ENCODE data around the gene SIGLEC7. TPM values are rescaled to one million over a fixed set of nuclear protein-coding genes. Genes with fewer than 3 reads are reported as not detected.

Gene SIGLEC7
- total RNA-seq, 1 experiment from 2014 or later, result not detected

GRCh38 chr19:51181377-51181912 lies 39.3 kb downstream of the SIGLEC7 start:
- Mint-ChIP-seq H3K27me3 (ENCODE audit: unreplicated experiment) (peaks cover 35% of the 10 kb centered on the region), H3K27ac (ENCODE audit: unreplicated experiment) (no peak overlapping the region), H3K4me1 (ENCODE audit: low read depth, unreplicated experiment) (no peaks in the 10 kb centered on the region), H3K9me3 (ENCODE audit: low read depth, unreplicated experiment) (no peaks in the 10 kb centered on the region), H3K36me3 (ENCODE audit: insufficient read depth, unreplicated experiment) (no peaks in the 10 kb centered on the region), H3K4me3 (ENCODE audit: low read depth, unreplicated experiment) (no peak overlapping the region)
- CTCF ChIA-PET, result no interaction called here
- BruUV-seq (replicated peaks), result no TSS peak
- intact Hi-C loops (cut with micrococcal nuclease; ENCODE audit: unreplicated experiment), result no loop called here
- no peak for TF ChIP-seq CTCF (IDR thresholded peaks at IDR 0.05; ENCODE audit: unreplicated experiment)
- DNase-seq, result no peak

- H3K4me1 Mint-ChIP-seq (ENCODE audit: low read depth, unreplicated experiment), result no peaks in the 10 kb centered on the region
- TF ChIP-seq CTCF (IDR thresholded peaks at IDR 0.05; ENCODE audit: unreplicated experiment), result no peak
- H3K4me3 Mint-ChIP-seq (ENCODE audit: low read depth, unreplicated experiment), result no peak overlapping the region
- intact Hi-C loops (cut with micrococcal nuclease; ENCODE audit: unreplicated experiment), result no loop called here
- no peaks in the 10 kb centered on the region for H3K9me3 Mint-ChIP-seq (ENCODE audit: low read depth, unreplicated experiment)
- no peaks in the 10 kb centered on the region for H3K36me3 Mint-ChIP-seq (ENCODE audit: insufficient read depth, unreplicated experiment)
- no peak overlapping the region for H3K27ac Mint-ChIP-seq (ENCODE audit: unreplicated experiment)
- BruUV-seq (replicated peaks), result no TSS peak
- DNase-seq, result no peak
- peaks cover 40% of the 10 kb centered on the region for H3K27me3 Mint-ChIP-seq (ENCODE audit: unreplicated experiment)
- CTCF ChIA-PET, result no interaction called here
Measured at GRCh38 chr19:51181913-51182419, 39.9 kb downstream of the SIGLEC7 start.

- Mint-ChIP-seq H3K27me3 (ENCODE audit: unreplicated experiment) (peaks cover 55% of the 10 kb centered on the region), H3K27ac (ENCODE audit: unreplicated experiment) (no peak overlapping the region), H3K36me3 (ENCODE audit: insufficient read depth, unreplicated experiment) (no peaks in the 10 kb centered on the region), H3K4me1 (ENCODE audit: low read depth, unreplicated experiment) (no peaks in the 10 kb centered on the region), H3K4me3 (ENCODE audit: low read depth, unreplicated experiment) (no peak overlapping the region), H3K9me3 (ENCODE audit: low read depth, unreplicated experiment) (no peaks in the 10 kb centered on the region)
- no TSS peak for BruUV-seq (replicated peaks)
- intact Hi-C loops (cut with micrococcal nuclease; ENCODE audit: unreplicated experiment), result no loop called here
- CTCF ChIA-PET, result interaction anchor here (0.6 kb wide), 1 partner anchor 1221 kb away, joined by 3 read pairs; no protein-coding TSS in a partner anchor
- no peak for DNase-seq
- TF ChIP-seq CTCF (IDR thresholded peaks at IDR 0.05; ENCODE audit: unreplicated experiment), result no peak
Measured at GRCh38 chr19:51183629-51184028, 41.5 kb downstream of the SIGLEC7 start.

- intact Hi-C loops (cut with micrococcal nuclease; ENCODE audit: unreplicated experiment), result no loop called here
- TF ChIP-seq CTCF (IDR thresholded peaks at IDR 0.05; ENCODE audit: unreplicated experiment), result no peak
- Mint-ChIP-seq H3K4me1 (ENCODE audit: low read depth, unreplicated experiment) (no peaks in the 10 kb centered on the region), H3K36me3 (ENCODE audit: insufficient read depth, unreplicated experiment) (no peaks in the 10 kb centered on the region), H3K27me3 (ENCODE audit: unreplicated experiment) (peaks cover 59% of the 10 kb centered on the region), H3K9me3 (ENCODE audit: low read depth, unreplicated experiment) (no peaks in the 10 kb centered on the region), H3K4me3 (ENCODE audit: low read depth, unreplicated experiment) (no peak overlapping the region), H3K27ac (ENCODE audit: unreplicated experiment) (no peak overlapping the region)
- DNase-seq, result no peak
- CTCF ChIA-PET, result interaction anchor here (0.6 kb wide), 1 partner anchor 1831 kb away, joined by 3 read pairs; no protein-coding TSS in a partner anchor
- no TSS peak for BruUV-seq (replicated peaks)
Measured at GRCh38 chr19:51185069-51185867, 43.2 kb downstream of the SIGLEC7 start.

Measured in Calu3 (cell line).